Hematopoietic multipotent progenitor cell treated with erythropoietin and hydrocortisone succinate and interleukin-3 and kit ligand, for 6 days (in vitro differentiated cells): Measurements from ENCODE around the gene KCNK4.
"Not testable (repeated sequence)": the region's sequence is repeated elsewhere in the genome, so short reads cannot be mapped to it uniquely, and the experiment has no call there.

Experiments
- DNase-seq: peaks from one replicate; pipeline ENCODE4 v3.0.0-alpha.2; 2015

The KCNK4 gene

GRCh38 chr11:64313491-64314145 lies 22.5 kb downstream of the KCNK4 start:
- DNase-seq: no peak

GRCh38 chr11:64314146-64314804 lies 23.2 kb downstream of the KCNK4 start:
- DNase-seq: no peak

GRCh38 chr11:64314805-64315561 lies 23.9 kb downstream of the KCNK4 start:
- no peak for DNase-seq

- not testable (repeated sequence) for DNase-seq
These were observed 24.8 kb downstream of the KCNK4 start for GRCh38 chr11:64315667-64316526.

- peak; percentile 51 for DNase-seq
These were observed 25.7 kb downstream of the KCNK4 start for GRCh38 chr11:64316672-64317324.

GRCh38 chr11:64317325-64317960 lies 26.3 kb downstream of the KCNK4 start, which contains the start of gene TRMT112:
Gene TRMT112 (minus strand): TSS chr11:64317559. CDS start chr11:64317526, 33 bp downstream.
- peak; percentile 100 for DNase-seq

GRCh38 chr11:64317961-64318765 lies 27.1 kb downstream of the KCNK4 start, which contains the start of gene PRDX5:
Gene PRDX5 (plus strand): TSS chr11:64318121. CDS start chr11:64318216, 95 bp downstream.
- peak; percentile 99 for DNase-seq

GRCh38 chr11:64318766-64319761 lies 28.0 kb downstream of the KCNK4 start:
- DNase-seq: no peak

- DNase-seq: no peak
These were observed 29.5 kb downstream of the KCNK4 start for GRCh38 chr11:64320556-64320955.

- no peak for DNase-seq
These were observed 29.9 kb downstream of the KCNK4 start for GRCh38 chr11:64321026-64321425.

GRCh38 chr11:64321533-64321932 lies 30.4 kb downstream of the KCNK4 start:
- no peak for DNase-seq

GRCh38 chr11:64322925-64323260 lies 31.8 kb downstream of the KCNK4 start:
- DNase-seq: no peak

- DNase-seq: no peak
These were observed 32.3 kb downstream of the KCNK4 start for GRCh38 chr11:64323373-64323772.

GRCh38 chr11:64323984-64324383 lies 32.9 kb downstream of the KCNK4 start:
- not testable (repeated sequence) for DNase-seq

- no peak for DNase-seq
These were observed 33.8 kb downstream of the KCNK4 start for GRCh38 chr11:64324692-64325469.

- DNase-seq: no peak
These were observed 36.3 kb downstream of the KCNK4 start for GRCh38 chr11:64327375-64327774.

- no peak for DNase-seq
These were observed 36.9 kb downstream of the KCNK4 start for GRCh38 chr11:64327993-64328392.

- DNase-seq: no peak
These were observed 39.8 kb downstream of the KCNK4 start for GRCh38 chr11:64330888-64331287.
